Nephron progenitor cell (in vitro differentiated cells): ENCODE measurements around the gene SIM2.

Experiments
- DNase-seq: peaks from one replicate; pipeline ENCODE4 v3.0.0; 2021
- H3K27ac Mint-ChIP-seq: 2 replicates; pipeline ENCODE4 v1.8.0; 2021; ENCODE audit warnings: mild to moderate bottlenecking, moderate library complexity, mixed read lengths
- H3K27me3 Mint-ChIP-seq: 2 replicates; pipeline ENCODE4 v1.8.0; 2021; ENCODE audit warnings: mild to moderate bottlenecking, low read depth, mixed read lengths; ENCODE audit not compliant: poor library complexity
- H3K36me3 Mint-ChIP-seq: 2 replicates; pipeline ENCODE4 v1.8.0; 2021; ENCODE audit warnings: low read depth, mixed read lengths
- H3K4me1 Mint-ChIP-seq: 2 replicates; pipeline ENCODE4 v1.8.0; 2021; ENCODE audit warnings: mixed read lengths
- H3K4me3 Mint-ChIP-seq: 2 replicates; pipeline ENCODE4 v1.8.0; 2021; ENCODE audit warnings: mild to moderate bottlenecking, moderate library complexity, mixed read lengths
- H3K9me3 Mint-ChIP-seq: 2 replicates; pipeline ENCODE4 v1.8.0; 2021; ENCODE audit warnings: mild to moderate bottlenecking, moderate library complexity, mixed read lengths
- TF ChIP-seq, protein P1 (sequence below): fragments of 200-600 bp; sonication (generic); IDR thresholded peaks from 2 replicates; pipeline ENCODE4 v1.5.0; 2021; ENCODE audit warnings: antibody characterized with exemption

The SIM2 gene

DNA sequence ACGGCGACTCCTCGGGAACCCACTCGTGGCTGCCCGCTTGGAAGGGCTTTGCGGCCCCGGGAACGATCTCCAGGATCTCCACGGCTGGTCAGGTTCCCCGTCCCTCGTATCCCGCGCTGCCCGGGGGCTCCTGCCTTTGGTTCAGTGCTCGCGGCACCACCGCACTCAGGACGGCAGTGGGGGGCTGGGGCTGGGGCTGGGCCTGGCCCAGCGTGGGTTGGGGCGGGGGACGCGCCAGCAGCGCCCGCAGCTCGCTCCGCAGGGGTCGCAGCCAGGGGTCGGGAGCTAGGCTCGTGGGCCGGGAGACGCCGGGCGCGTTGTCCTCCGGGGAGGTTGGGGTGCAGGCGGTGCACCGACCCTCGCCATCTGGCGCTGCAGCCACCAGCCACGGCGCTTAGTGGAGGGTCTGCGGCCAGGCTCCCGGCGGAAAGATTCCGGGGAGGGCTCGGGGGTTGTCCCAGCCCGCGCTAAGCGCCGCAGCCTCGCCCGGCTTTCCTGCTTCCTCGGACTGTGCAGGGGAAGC is 8.9 kb downstream of the SIM2 start:
- no peaks in the 10 kb centered on the region for H3K36me3 Mint-ChIP-seq
- H3K4me1 Mint-ChIP-seq, result peaks cover 48% of the 10 kb centered on the region
- H3K27me3 Mint-ChIP-seq, result peaks cover 100% of the 10 kb centered on the region
- H3K4me3 Mint-ChIP-seq, result peak overlapping the region; percentile 71
- DNase-seq, result no peak
- TF ChIP-seq, protein P1, sequence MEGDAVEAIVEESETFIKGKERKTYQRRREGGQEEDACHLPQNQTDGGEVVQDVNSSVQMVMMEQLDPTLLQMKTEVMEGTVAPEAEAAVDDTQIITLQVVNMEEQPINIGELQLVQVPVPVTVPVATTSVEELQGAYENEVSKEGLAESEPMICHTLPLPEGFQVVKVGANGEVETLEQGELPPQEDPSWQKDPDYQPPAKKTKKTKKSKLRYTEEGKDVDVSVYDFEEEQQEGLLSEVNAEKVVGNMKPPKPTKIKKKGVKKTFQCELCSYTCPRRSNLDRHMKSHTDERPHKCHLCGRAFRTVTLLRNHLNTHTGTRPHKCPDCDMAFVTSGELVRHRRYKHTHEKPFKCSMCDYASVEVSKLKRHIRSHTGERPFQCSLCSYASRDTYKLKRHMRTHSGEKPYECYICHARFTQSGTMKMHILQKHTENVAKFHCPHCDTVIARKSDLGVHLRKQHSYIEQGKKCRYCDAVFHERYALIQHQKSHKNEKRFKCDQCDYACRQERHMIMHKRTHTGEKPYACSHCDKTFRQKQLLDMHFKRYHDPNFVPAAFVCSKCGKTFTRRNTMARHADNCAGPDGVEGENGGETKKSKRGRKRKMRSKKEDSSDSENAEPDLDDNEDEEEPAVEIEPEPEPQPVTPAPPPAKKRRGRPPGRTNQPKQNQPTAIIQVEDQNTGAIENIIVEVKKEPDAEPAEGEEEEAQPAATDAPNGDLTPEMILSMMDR, result no peak
- H3K9me3 Mint-ChIP-seq, result no peaks in the 10 kb centered on the region
- H3K27ac Mint-ChIP-seq, result no peak overlapping the region

GRCh38 chr21:36708286-36709029 is 9.5 kb downstream of the SIM2 start:
- peak overlapping the region; percentile 71 for H3K4me3 Mint-ChIP-seq
- H3K4me1 Mint-ChIP-seq, result peaks cover 48% of the 10 kb centered on the region
- H3K27ac Mint-ChIP-seq, result no peak overlapping the region
- no peaks in the 10 kb centered on the region for H3K36me3 Mint-ChIP-seq
- no peaks in the 10 kb centered on the region for H3K9me3 Mint-ChIP-seq
- TF ChIP-seq, protein P1, result no peak
- peaks cover 99% of the 10 kb centered on the region for H3K27me3 Mint-ChIP-seq
- no peak for DNase-seq

DNA sequence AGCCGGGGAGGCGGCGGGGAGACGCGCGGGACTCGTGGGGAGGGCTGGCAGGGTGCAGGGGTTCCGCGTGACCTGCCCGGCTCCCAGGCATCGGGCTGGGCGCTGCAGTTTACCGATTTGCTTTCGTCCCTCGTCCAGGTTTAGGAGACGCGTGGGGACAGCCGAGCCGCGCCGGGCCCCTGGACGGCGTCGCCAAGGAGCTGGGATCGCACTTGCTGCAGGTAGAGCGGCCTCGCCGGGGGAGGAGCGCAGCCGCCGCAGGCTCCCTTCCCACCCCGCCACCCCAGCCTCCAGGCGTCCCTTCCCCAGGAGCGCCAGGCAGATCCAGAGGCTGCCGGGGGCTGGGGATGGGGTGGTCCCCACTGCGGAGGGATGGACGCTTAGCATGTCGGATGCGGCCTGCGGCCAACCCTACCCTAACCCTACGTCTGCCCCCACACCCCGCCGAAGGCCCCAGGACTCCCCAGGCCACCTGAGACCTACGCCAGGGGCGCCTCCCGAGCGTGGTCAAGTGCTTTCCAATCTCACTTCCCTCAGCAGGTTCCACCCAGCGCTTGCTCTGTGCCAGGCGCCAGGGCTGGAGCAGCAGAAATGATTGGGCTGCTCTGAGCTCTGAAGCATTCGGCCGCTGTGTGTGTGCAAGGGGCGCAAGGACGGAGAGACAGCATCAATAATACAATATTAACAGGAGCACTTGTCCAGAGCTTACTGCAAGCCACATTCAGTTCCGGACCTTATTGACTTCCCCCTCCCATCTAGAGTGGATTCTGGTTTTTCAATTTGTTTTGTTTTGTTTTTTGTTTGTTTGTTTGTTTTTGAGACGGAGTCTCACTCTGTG is 10.3 kb downstream of the SIM2 start:
- Mint-ChIP-seq H3K27me3 (peaks cover 94% of the 10 kb centered on the region), H3K4me1 (peaks cover 46% of the 10 kb centered on the region), H3K27ac (no peak overlapping the region), H3K4me3 (peak overlapping the region; percentile 49), H3K36me3 (no peaks in the 10 kb centered on the region), H3K9me3 (no peaks in the 10 kb centered on the region)
- TF ChIP-seq, protein P1, result no peak
- no peak for DNase-seq

DNA sequence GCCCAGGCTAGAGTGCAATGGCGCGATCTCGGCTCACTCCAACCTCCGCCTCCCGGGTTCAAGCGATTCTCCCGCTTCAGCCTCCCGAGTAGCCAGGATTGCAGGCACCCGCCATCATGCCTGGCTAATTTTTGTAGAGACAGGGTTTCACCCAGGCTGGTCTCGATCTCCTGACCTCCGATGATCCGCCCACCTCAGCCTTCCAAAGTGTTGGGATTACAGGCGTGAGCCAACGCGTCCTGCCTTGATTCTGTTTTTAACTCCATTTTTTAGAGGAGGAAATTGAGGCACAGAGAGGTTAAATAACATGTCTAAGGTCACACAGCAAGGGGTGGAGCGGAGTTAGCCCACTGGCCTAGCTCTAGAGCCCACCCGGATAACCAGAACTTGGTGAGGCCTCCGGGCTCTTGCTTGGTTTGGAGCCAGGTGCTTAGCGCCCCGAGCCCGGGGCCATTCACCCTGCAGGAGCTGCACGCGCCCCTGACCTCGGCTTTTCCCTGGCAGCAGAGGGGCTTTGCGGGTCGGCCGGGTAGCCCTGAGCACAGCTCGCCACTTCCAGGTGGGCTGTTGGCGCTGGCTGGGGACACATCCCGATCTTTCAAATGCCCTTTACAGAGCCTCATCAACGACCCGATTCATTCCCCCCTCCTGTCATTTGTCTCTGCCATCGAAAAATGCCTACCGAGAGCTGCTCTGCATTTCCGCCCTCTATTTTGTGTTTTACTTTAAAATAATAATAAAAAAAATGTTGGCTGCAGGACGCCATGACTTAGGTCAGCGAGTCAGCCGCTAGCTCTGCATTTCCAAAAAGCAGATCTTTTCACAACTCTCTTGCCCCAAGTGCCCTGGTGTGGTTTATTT is 11.2 kb downstream of the SIM2 start:
- H3K9me3 Mint-ChIP-seq, result no peaks in the 10 kb centered on the region
- H3K4me1 Mint-ChIP-seq, result peaks cover 42% of the 10 kb centered on the region
- H3K27me3 Mint-ChIP-seq, result peaks cover 94% of the 10 kb centered on the region
- no peak overlapping the region for H3K27ac Mint-ChIP-seq
- no peaks in the 10 kb centered on the region for H3K36me3 Mint-ChIP-seq
- peak overlapping the region; percentile 69 for H3K4me3 Mint-ChIP-seq
- DNase-seq, result no peak
- TF ChIP-seq, protein P1, result no peak

- Mint-ChIP-seq H3K27ac (no peak overlapping the region), H3K36me3 (no peaks in the 10 kb centered on the region), H3K4me3 (peak overlapping the region; percentile 69), H3K27me3 (peaks cover 94% of the 10 kb centered on the region), H3K4me1 (peaks cover 36% of the 10 kb centered on the region), H3K9me3 (no peaks in the 10 kb centered on the region)
- DNase-seq, result no peak
- TF ChIP-seq, protein P1, result no peak
Observed at GRCh38 chr21:36710729-36711048, 11.8 kb downstream of the SIM2 start.
